K562 (cell line): Measurements from ENCODE around the gene MYO9A.

Source experiments
- E2F1 ChIP-seq: sonication (generic); formaldehyde crosslinking; IDR thresholded peaks from 2 replicates; pipeline ENCODE4 v1.8.1; 2023; ENCODE audit warnings: mild to moderate bottlenecking, missing genetic modification reagents, moderate library complexity
- FOXM1 ChIP-seq, 2 experiments: fragments of 450-650 bp in 1 of 2; sonication (generic) in 1 of 2; formaldehyde crosslinking in 1 of 2; IDR thresholded peaks; 2 replicates each; pipeline versions ENCODE4 v1.6.1 to v1.9.0; 2017 to 2022; ENCODE audit warnings: low read depth in 2 of 2, mild to moderate bottlenecking in 2 of 2, missing genetic modification reagents in 1 of 2, moderate library complexity in 1 of 2
- HES1 ChIP-seq: fragments of 450-650 bp; IDR thresholded peaks from 2 replicates; pipeline ENCODE4 v1.6.1; 2016; ENCODE audit warnings: low read depth, mild to moderate bottlenecking, moderate library complexity
- MYNN ChIP-seq, 2 experiments: sonication (generic); formaldehyde crosslinking in 1 of 2; IDR thresholded peaks; 2 replicates each; pipeline versions ENCODE4 v1.5.0 to v1.6.1; 2016 to 2020; ENCODE audit warnings: antibody characterized with exemption in 1 of 2, missing genetic modification reagents in 1 of 2
- NCOA4 ChIP-seq: fragments of 450-650 bp; IDR thresholded peaks from 2 replicates; pipeline ENCODE4 v1.6.1; 2018; ENCODE audit warnings: mild to moderate bottlenecking; ENCODE audit not compliant: partially characterized antibody
- NFIC ChIP-seq: fragments of 450-650 bp; IDR thresholded peaks from 2 replicates; pipeline ENCODE4 v1.6.1; 2017; ENCODE audit warnings: mild to moderate bottlenecking, inconsistent platforms
- PRDM10 ChIP-seq: fragments of 450-650 bp; IDR thresholded peaks from 2 replicates; pipeline ENCODE4 v1.6.1; 2018; ENCODE audit not compliant: partially characterized antibody
- USF2 ChIP-seq: sonication (generic); formaldehyde crosslinking; IDR thresholded peaks from 2 replicates; pipeline ENCODE4 v1.5.0; 2020; ENCODE audit warnings: missing genetic modification reagents
- ZBTB2 ChIP-seq: fragments of 450-650 bp; IDR thresholded peaks from 2 replicates; pipeline ENCODE4 v1.6.1; 2016; ENCODE audit warnings: antibody characterized with exemption
- TF ChIP-seq, protein P1 (sequence below): sonication (generic); formaldehyde crosslinking; IDR thresholded peaks from 2 replicates; pipeline ENCODE4 v1.8.0; 2022; ENCODE audit warnings: mild to moderate bottlenecking, missing genetic modification reagents
- TF ChIP-seq, protein P2 (sequence below), 3 experiments: IDR thresholded peaks in 2 of 3; conservative IDR thresholded peaks in 1 of 3; 2 replicates each; pipeline ENCODE4 v1.5.1; 2011 to 2012; ENCODE audit warnings: low read length in 3 of 3, mild to moderate bottlenecking in 3 of 3, control low read depth in 2 of 3, improper control_type of control experiment in 1 of 3, inconsistent platforms in 1 of 3, low read depth in 1 of 3, mixed read lengths in 1 of 3, moderate library complexity in 1 of 3; ENCODE audit not compliant: insufficient read depth in 2 of 3

DNA sequence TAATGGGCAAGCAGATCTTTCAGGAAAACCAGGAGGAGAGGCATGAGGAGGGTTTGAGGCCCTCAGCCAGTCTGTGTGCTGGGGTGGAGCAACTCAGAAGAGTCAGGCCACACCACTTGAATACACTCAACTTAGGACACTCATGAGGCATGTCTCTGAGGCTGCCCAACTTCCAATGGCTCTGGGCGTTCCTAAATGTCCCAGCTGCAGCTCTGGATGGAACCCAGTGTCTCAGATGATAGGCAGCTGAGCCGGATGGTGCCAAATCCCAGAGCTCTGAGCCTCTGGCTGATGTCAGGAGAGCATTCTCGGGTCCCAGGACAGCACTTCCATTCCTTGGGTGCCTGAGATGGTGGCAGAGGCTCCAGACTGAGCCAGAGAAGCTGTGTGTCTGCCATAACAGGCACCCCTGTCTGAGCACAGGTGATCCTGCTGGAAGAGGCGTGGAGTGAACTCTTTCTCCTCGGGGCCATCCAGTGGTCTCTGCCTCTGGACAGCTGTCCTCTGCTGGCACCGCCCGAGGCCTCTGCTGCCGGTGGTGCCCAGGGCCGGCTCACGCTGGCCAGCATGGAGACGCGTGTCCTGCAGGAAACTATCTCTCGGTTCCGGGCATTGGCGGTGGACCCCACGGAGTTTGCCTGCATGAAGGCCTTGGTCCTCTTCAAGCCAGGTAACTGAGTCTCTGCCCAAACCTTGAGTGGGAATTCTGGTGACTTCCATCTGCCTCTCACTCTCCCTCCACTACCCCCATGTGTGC, 304.8 kb downstream of the MYO9A start:
- TF ChIP-seq, protein P1, sequence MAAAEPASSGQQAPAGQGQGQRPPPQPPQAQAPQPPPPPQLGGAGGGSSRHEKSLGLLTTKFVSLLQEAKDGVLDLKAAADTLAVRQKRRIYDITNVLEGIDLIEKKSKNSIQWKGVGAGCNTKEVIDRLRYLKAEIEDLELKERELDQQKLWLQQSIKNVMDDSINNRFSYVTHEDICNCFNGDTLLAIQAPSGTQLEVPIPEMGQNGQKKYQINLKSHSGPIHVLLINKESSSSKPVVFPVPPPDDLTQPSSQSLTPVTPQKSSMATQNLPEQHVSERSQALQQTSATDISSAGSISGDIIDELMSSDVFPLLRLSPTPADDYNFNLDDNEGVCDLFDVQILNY = no peak
- TF ChIP-seq, protein P2, sequence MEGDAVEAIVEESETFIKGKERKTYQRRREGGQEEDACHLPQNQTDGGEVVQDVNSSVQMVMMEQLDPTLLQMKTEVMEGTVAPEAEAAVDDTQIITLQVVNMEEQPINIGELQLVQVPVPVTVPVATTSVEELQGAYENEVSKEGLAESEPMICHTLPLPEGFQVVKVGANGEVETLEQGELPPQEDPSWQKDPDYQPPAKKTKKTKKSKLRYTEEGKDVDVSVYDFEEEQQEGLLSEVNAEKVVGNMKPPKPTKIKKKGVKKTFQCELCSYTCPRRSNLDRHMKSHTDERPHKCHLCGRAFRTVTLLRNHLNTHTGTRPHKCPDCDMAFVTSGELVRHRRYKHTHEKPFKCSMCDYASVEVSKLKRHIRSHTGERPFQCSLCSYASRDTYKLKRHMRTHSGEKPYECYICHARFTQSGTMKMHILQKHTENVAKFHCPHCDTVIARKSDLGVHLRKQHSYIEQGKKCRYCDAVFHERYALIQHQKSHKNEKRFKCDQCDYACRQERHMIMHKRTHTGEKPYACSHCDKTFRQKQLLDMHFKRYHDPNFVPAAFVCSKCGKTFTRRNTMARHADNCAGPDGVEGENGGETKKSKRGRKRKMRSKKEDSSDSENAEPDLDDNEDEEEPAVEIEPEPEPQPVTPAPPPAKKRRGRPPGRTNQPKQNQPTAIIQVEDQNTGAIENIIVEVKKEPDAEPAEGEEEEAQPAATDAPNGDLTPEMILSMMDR (IDR thresholded peaks at IDR 0.05 in 2 of 3, conservative IDR thresholded peaks at IDR 0.05 in 1 of 3; ENCODE audit: insufficient read depth in 2 of 3, low read depth in 1 of 3, low read length in 3 of 3) = no peak
- TF ChIP-seq MYNN (IDR thresholded peaks at IDR 0.05) = no peak
- TF ChIP-seq MYNN (CRISPR knock-in tag; IDR thresholded peaks at IDR 0.05) = no peak
- no peak for TF ChIP-seq PRDM10
- no peak for TF ChIP-seq HES1
- no peak for TF ChIP-seq NCOA4
- no peak for TF ChIP-seq USF2 (CRISPR knock-in tag)
- TF ChIP-seq FOXM1 (IDR thresholded peaks at IDR 0.05; ENCODE audit: low read depth) = no peak
- TF ChIP-seq FOXM1 (CRISPR knock-in tag; IDR thresholded peaks at IDR 0.05; ENCODE audit: low read depth) = no peak
- TF ChIP-seq E2F1 (CRISPR knock-in tag) = no peak
- no peak for TF ChIP-seq NFIC
- no peak for TF ChIP-seq ZBTB2
